ENCODE measurements around the gene ABCA2. TPM values are rescaled to one million over a fixed set of nuclear protein-coding genes. Genes with fewer than 3 reads are reported as not detected.

Gene ABCA2
- total and polyA plus RNA-seq, 2 experiments from 2014 or later, result 7.0 to 16.0 TPM

- TF ChIP-seq ZNF462 (CRISPR knock-in tag; IDR thresholded peaks at IDR 0.05), result no peak
Observed at GRCh38 chr9:136963751-136964150, 64.3 kb downstream of the ABCA2 start (continued).

GRCh38 chr9:136963341-136963740, 64.7 kb downstream of the ABCA2 start:
- Mint-ChIP-seq H3K36me3 (ENCODE audit: low read depth) (no peaks in the 10 kb centered on the region), H3K4me3 (no peak overlapping the region), H3K9me3 (no peaks in the 10 kb centered on the region; the same call in 2 of the 3 replicates), H3K27me3 (ENCODE audit: insufficient read depth, low read depth, poor library complexity) (peaks cover 7% of the 10 kb centered on the region), H3K27ac (0 out of 2 replicates have a peak overlapping the region, but pooled peaks have one; percentile 67), H3K4me1 (peaks cover 9% of the 10 kb centered on the region)
- H3K79me2 ChIP-seq (replicated peaks; ENCODE audit: insufficient read depth), result no peaks in the 10 kb centered on the region
- H3K27ac ChIP-seq (ENCODE audit: low read depth), result no peak overlapping the region
- ATAC-seq (no peak), DNase-seq (ENCODE audit: low spot score) (no peak)
- H2AFZ ChIP-seq, result no peak overlapping the region
- H3F3A ChIP-seq (replicated peaks; ENCODE audit: low read depth), result no peaks in the 10 kb centered on the region
- no peak overlapping the region for H3K4me3 ChIP-seq
- no peaks in the 10 kb centered on the region for H3K27me3 ChIP-seq (ENCODE audit: insufficient read depth)
- H3K4me2 ChIP-seq, result no peak overlapping the region
- no peaks in the 10 kb centered on the region for H3K9me2 ChIP-seq (ENCODE audit: insufficient read depth)
- no peaks in the 10 kb centered on the region for H3K36me3 ChIP-seq (ENCODE audit: insufficient read depth)
- H3K4me1 ChIP-seq (ENCODE audit: insufficient read depth), result peaks cover 9% of the 10 kb centered on the region
- H4K20me1 ChIP-seq (replicated peaks; ENCODE audit: insufficient read depth), result no peaks in the 10 kb centered on the region
- TF ChIP-seq JUNB (IDR thresholded peaks at IDR 0.05; ENCODE audit: unreplicated experiment) (no peak), CREB1 (CRISPR knock-in tag; IDR thresholded peaks at IDR 0.05; ENCODE audit: low read depth) (no peak), ZNF331 (CRISPR knock-in tag; IDR thresholded peaks at IDR 0.05; ENCODE audit: low read depth) (no peak), STAT1 (IDR thresholded peaks at IDR 0.05; ENCODE audit: unreplicated experiment) (no peak), POLR2AphosphoS5 (IDR thresholded peaks at IDR 0.05; ENCODE audit: low read depth) (no peak), ETS1 (IDR thresholded peaks at IDR 0.05) (no peak), EZH2phosphoT487 (IDR thresholded peaks at IDR 0.05; ENCODE audit: unreplicated experiment) (no peak), ZNF114 (CRISPR knock-in tag; IDR thresholded peaks at IDR 0.05) (no peak), ZNF462 (CRISPR knock-in tag; IDR thresholded peaks at IDR 0.05) (no peak)
